Activated T-helper 1 cell treated with Interleukin-2 at 50 U/mL for 16 hours (primary cell): Measurements from ENCODE around the gene DENND4A.
"Not testable (repeated sequence)": the region's sequence is repeated elsewhere in the genome, so short reads cannot be mapped to it uniquely, and the experiment has no call there.

Experiments used
- DNase-seq: peaks from one replicate; pipeline ENCODE4 v3.0.0-alpha.2; 2020; ENCODE audit warnings: low read depth

The DENND4A gene

GRCh38 chr15:65789105-65789504 lies 3.0 kb downstream of the DENND4A start:
- DNase-seq = no peak

GRCh38 chr15:65787260-65787659 lies 4.8 kb downstream of the DENND4A start:
- no peak for DNase-seq

GRCh38 chr15:65785151-65785550 lies 6.9 kb downstream of the DENND4A start:
- DNase-seq = no peak

- DNase-seq = no peak
Observed at GRCh38 chr15:65783872-65784271, 8.2 kb downstream of the DENND4A start.

- no peak for DNase-seq
Observed at GRCh38 chr15:65782096-65782495, 10.0 kb downstream of the DENND4A start.

- not testable (repeated sequence) for DNase-seq
Observed at GRCh38 chr15:65778701-65779100, 13.4 kb downstream of the DENND4A start.

GRCh38 chr15:65778269-65778668 lies 13.8 kb downstream of the DENND4A start:
- no peak for DNase-seq

- DNase-seq = no peak
Observed at GRCh38 chr15:65777843-65778242, 14.2 kb downstream of the DENND4A start.

- no peak for DNase-seq
Observed at GRCh38 chr15:65777053-65777452, 15.0 kb downstream of the DENND4A start.

- no peak for DNase-seq
Observed at GRCh38 chr15:65773386-65774111, 18.5 kb downstream of the DENND4A start.

- no peak for DNase-seq
Observed at GRCh38 chr15:65772930-65773329, 19.2 kb downstream of the DENND4A start.

- DNase-seq = no peak
Observed at GRCh38 chr15:65771870-65772269, 20.2 kb downstream of the DENND4A start.

GRCh38 chr15:65769482-65769881 lies 22.6 kb downstream of the DENND4A start:
- no peak for DNase-seq

GRCh38 chr15:65767895-65768294 lies 24.2 kb downstream of the DENND4A start:
- DNase-seq = no peak

GRCh38 chr15:65767264-65767595 lies 24.9 kb downstream of the DENND4A start:
- no peak for DNase-seq

- DNase-seq = no peak
Observed at GRCh38 chr15:65766422-65767263, 25.4 kb downstream of the DENND4A start.

- DNase-seq = no peak
Observed at GRCh38 chr15:65765106-65765505, 27.0 kb downstream of the DENND4A start.

- no peak for DNase-seq
Observed at GRCh38 chr15:65762914-65763787, 28.9 kb downstream of the DENND4A start.

- no peak for DNase-seq
Observed at GRCh38 chr15:65762399-65762798, 29.7 kb downstream of the DENND4A start.

- DNase-seq = no peak
Observed at GRCh38 chr15:65761210-65761926, 30.7 kb downstream of the DENND4A start.

- DNase-seq = no peak
Observed at GRCh38 chr15:65759441-65759840, 32.7 kb downstream of the DENND4A start.

- no peak for DNase-seq
Observed at GRCh38 chr15:65758242-65758641, 33.9 kb downstream of the DENND4A start.
